ENCODE data around the gene ZNF45. TPM values are rescaled to one million over a fixed set of nuclear protein-coding genes. Genes with fewer than 3 reads are reported as not detected.

ZNF45 gene
- total RNA-seq = 18.2 TPM
- 8.6 TPM for polyA plus RNA-seq
- long read RNA-seq, donor 1 = 0 reads
- long read RNA-seq, donor 2, partial matches to known transcripts = 10 of 14 reads
- long read RNA-seq, donor 2, other reads (novel, unspliced or antisense) = 0 of 14 reads
- long read RNA-seq, donor 3, partial matches to known transcripts = 0 of 1 reads
- long read RNA-seq, donor 3, other reads (novel, unspliced or antisense) = 0 of 1 reads
- long read RNA-seq, donor 4, partial matches to known transcripts = 5 of 10 reads
- long read RNA-seq, donor 4, other reads (novel, unspliced or antisense) = 5 of 10 reads
- long read RNA-seq, donor 5, partial matches to known transcripts = 17 of 24 reads
- long read RNA-seq, donor 5, other reads (novel, unspliced or antisense) = 6 of 24 reads
- long read RNA-seq, donor 6, partial matches to known transcripts = 8 of 8 reads
- long read RNA-seq, donor 6, other reads (novel, unspliced or antisense) = 0 of 8 reads
- long read RNA-seq, donor 7, partial matches to known transcripts = 8 of 8 reads
- long read RNA-seq, donor 7, other reads (novel, unspliced or antisense) = 0 of 8 reads
- long read RNA-seq, donor 8 = 0 reads
- long read RNA-seq, donor 9, partial matches to known transcripts = 5 of 5 reads
- long read RNA-seq, donor 9, other reads (novel, unspliced or antisense) = 0 of 5 reads
- long read RNA-seq, donor 10 = 0 reads

GRCh38 chr19:43934985-43935708 is at the start of gene ZNF45:
ZNF45 (minus strand) TSS chr19:43935282; CDS start chr19:43922185, 13,097 bp downstream.
- DNase-seq (ENCODE audit: low read depth in 6 of 9, low spot score in 9 of 9) = peak; percentile 82 to 95 (median 90)
- Histone ChIP-seq H3K4me1 (ENCODE audit: control insufficient read depth in 2 of 2, insufficient read depth in 2 of 2, low read length in 2 of 2) (peaks cover 4% of the 10 kb centered on the region in 2 donors), H3K36me3 (ENCODE audit: control insufficient read depth in 2 of 2, insufficient read depth in 2 of 2, low read length in 1 of 2) (peaks cover 16 to 23% of the 10 kb centered on the region in 2 donors), H3K27ac (ENCODE audit: low read depth in 1 of 2, low read length in 1 of 2) (peak within 1 kb of the TSS; percentile 80), H3K4me3 (ENCODE audit: low read length in 2 of 2) (peak within 1 kb of the TSS; percentile 61 to 94), H3K27me3 (ENCODE audit: control insufficient read depth in 2 of 2, insufficient read depth in 1 of 2, low read length in 1 of 2) (no peaks in the 10 kb centered on the region), H3K9me3 (ENCODE audit: control insufficient read depth in 2 of 2, insufficient read depth in 1 of 2, low read length in 1 of 2) (no peaks in the 10 kb centered on the region)
- WGBS = under 1% methylated on average over 42 of the region's 42 CpGs

GRCh38 chr19:43984687-43985000 is 49.6 kb upstream of the ZNF45 start:
- H3K4me3 ChIP-seq (ENCODE audit: low read length in 2 of 2) = peak overlapping the region; percentile 78 to 98
- WGBS = 4% methylated on average over 14 of the region's 14 CpGs
- no peaks in the 10 kb centered on the region for H3K9me3 ChIP-seq (ENCODE audit: control insufficient read depth in 2 of 2, insufficient read depth in 1 of 2, low read length in 1 of 2)
- peaks cover 4 to 7% of the 10 kb centered on the region in 2 donors for H3K36me3 ChIP-seq (ENCODE audit: control insufficient read depth in 2 of 2, insufficient read depth in 2 of 2, low read length in 1 of 2)
- H3K4me1 ChIP-seq (ENCODE audit: control insufficient read depth in 2 of 2, insufficient read depth in 2 of 2, low read length in 2 of 2) = peaks cover 0 to 4% of the 10 kb centered on the region in 2 donors
- no peak overlapping the region for H3K27ac ChIP-seq (ENCODE audit: low read depth in 1 of 2, low read length in 1 of 2)
- no peaks in the 10 kb centered on the region for H3K27me3 ChIP-seq (ENCODE audit: control insufficient read depth in 2 of 2, insufficient read depth in 1 of 2, low read length in 1 of 2)
- peak in 1 of 9 donors; percentile 7 for DNase-seq (ENCODE audit: low read depth in 6 of 9, low spot score in 9 of 9)

GRCh38 chr19:43983912-43984686 is 49.0 kb upstream of the ZNF45 start, which contains the start of gene ZNF155:
ZNF155 (plus strand) TSS chr19:43984188; CDS start chr19:43988544, 4,356 bp downstream.
- DNase-seq (ENCODE audit: low read depth in 6 of 9, low spot score in 9 of 9) = peak; percentile 56 to 88 (median 74)
- Histone ChIP-seq H3K4me3 (ENCODE audit: low read length in 2 of 2) (peak within 1 kb of the TSS; percentile 78 to 98), H3K27ac (ENCODE audit: low read depth in 1 of 2, low read length in 1 of 2) (peak within 1 kb of the TSS; percentile 33 to 74), H3K9me3 (ENCODE audit: control insufficient read depth in 2 of 2, insufficient read depth in 1 of 2, low read length in 1 of 2) (no peaks in the 10 kb centered on the region), H3K27me3 (ENCODE audit: control insufficient read depth in 2 of 2, insufficient read depth in 1 of 2, low read length in 1 of 2) (no peaks in the 10 kb centered on the region), H3K36me3 (ENCODE audit: control insufficient read depth in 2 of 2, insufficient read depth in 2 of 2, low read length in 1 of 2) (peaks cover 0 to 3% of the 10 kb centered on the region in 2 donors), H3K4me1 (ENCODE audit: control insufficient read depth in 2 of 2, insufficient read depth in 2 of 2, low read length in 2 of 2) (peaks cover 0 to 4% of the 10 kb centered on the region in 2 donors)
- WGBS = under 1% methylated on average over 40 of the region's 40 CpGs

- Histone ChIP-seq H3K36me3 (ENCODE audit: control insufficient read depth in 2 of 2, insufficient read depth in 2 of 2, low read length in 1 of 2) (peaks cover 0 to 2% of the 10 kb centered on the region in 2 donors), H3K27me3 (ENCODE audit: control insufficient read depth in 2 of 2, insufficient read depth in 1 of 2, low read length in 1 of 2) (no peaks in the 10 kb centered on the region), H3K4me1 (ENCODE audit: control insufficient read depth in 2 of 2, insufficient read depth in 2 of 2, low read length in 2 of 2) (peaks cover 0 to 4% of the 10 kb centered on the region in 2 donors), H3K4me3 (ENCODE audit: low read length in 2 of 2) (peak overlapping the region; percentile 78 to 98), H3K27ac (ENCODE audit: low read depth in 1 of 2, low read length in 1 of 2) (no peak overlapping the region), H3K9me3 (ENCODE audit: control insufficient read depth in 2 of 2, insufficient read depth in 1 of 2, low read length in 1 of 2) (no peaks in the 10 kb centered on the region)
- DNase-seq (ENCODE audit: low read depth in 6 of 9, low spot score in 9 of 9) = no peak
- 75% methylated on average over 2 of the region's 2 CpGs for WGBS
Measured at GRCh38 chr19:43983544-43983911, 48.4 kb upstream of the ZNF45 start.

- H3K27ac ChIP-seq (ENCODE audit: low read depth in 1 of 2, low read length in 1 of 2) = no peak overlapping the region
- H3K4me1 ChIP-seq (ENCODE audit: control insufficient read depth in 2 of 2, insufficient read depth in 2 of 2, low read length in 2 of 2) = no peaks in the 10 kb centered on the region
- 94% methylated on average over 1 of the region's 1 CpG for WGBS
- peaks cover 0 to 4% of the 10 kb centered on the region in 2 donors for H3K9me3 ChIP-seq (ENCODE audit: control insufficient read depth in 2 of 2, insufficient read depth in 1 of 2, low read length in 1 of 2)
- H3K27me3 ChIP-seq (ENCODE audit: control insufficient read depth in 2 of 2, insufficient read depth in 1 of 2, low read length in 1 of 2) = no peaks in the 10 kb centered on the region
- no peak for DNase-seq (ENCODE audit: low read depth in 6 of 9, low spot score in 9 of 9)
- H3K36me3 ChIP-seq (ENCODE audit: control insufficient read depth in 2 of 2, insufficient read depth in 2 of 2, low read length in 1 of 2) = no peaks in the 10 kb centered on the region
- no peak overlapping the region for H3K4me3 ChIP-seq (ENCODE audit: low read length in 2 of 2)
Measured at GRCh38 chr19:43976732-43977131, 41.6 kb upstream of the ZNF45 start.

- peaks cover 12 to 27% of the 10 kb centered on the region in 2 donors for H3K9me3 ChIP-seq (ENCODE audit: control insufficient read depth in 2 of 2, insufficient read depth in 1 of 2, low read length in 1 of 2)
- no peak for DNase-seq (ENCODE audit: low read depth in 6 of 9, low spot score in 9 of 9)
- H3K36me3 ChIP-seq (ENCODE audit: control insufficient read depth in 2 of 2, insufficient read depth in 2 of 2, low read length in 1 of 2) = peaks cover 6 to 17% of the 10 kb centered on the region in 2 donors
- H3K27ac ChIP-seq (ENCODE audit: low read depth in 1 of 2, low read length in 1 of 2) = no peak overlapping the region
- WGBS = 94% methylated on average over 3 of the region's 3 CpGs
- H3K4me3 ChIP-seq (ENCODE audit: low read length in 2 of 2) = no peak overlapping the region
- H3K27me3 ChIP-seq (ENCODE audit: control insufficient read depth in 2 of 2, insufficient read depth in 1 of 2, low read length in 1 of 2) = no peaks in the 10 kb centered on the region
- no peaks in the 10 kb centered on the region for H3K4me1 ChIP-seq (ENCODE audit: control insufficient read depth in 2 of 2, insufficient read depth in 2 of 2, low read length in 2 of 2)
Measured at GRCh38 chr19:43966079-43966694, 31.1 kb upstream of the ZNF45 start.

GRCh38 chr19:43960411-43960810 is 25.3 kb upstream of the ZNF45 start:
- H3K9me3 ChIP-seq (ENCODE audit: control insufficient read depth in 2 of 2, insufficient read depth in 1 of 2, low read length in 1 of 2) = peaks cover 0 to 13% of the 10 kb centered on the region in 2 donors
- peaks cover 2 to 6% of the 10 kb centered on the region in 2 donors for H3K36me3 ChIP-seq (ENCODE audit: control insufficient read depth in 2 of 2, insufficient read depth in 2 of 2, low read length in 1 of 2)
- no peak for DNase-seq (ENCODE audit: low read depth in 6 of 9, low spot score in 9 of 9)
- no peak overlapping the region for H3K27ac ChIP-seq (ENCODE audit: low read depth in 1 of 2, low read length in 1 of 2)
- H3K27me3 ChIP-seq (ENCODE audit: control insufficient read depth in 2 of 2, insufficient read depth in 1 of 2, low read length in 1 of 2) = no peaks in the 10 kb centered on the region
- 72% methylated on average over 4 of the region's 4 CpGs for WGBS
- no peaks in the 10 kb centered on the region for H3K4me1 ChIP-seq (ENCODE audit: control insufficient read depth in 2 of 2, insufficient read depth in 2 of 2, low read length in 2 of 2)
- no peak overlapping the region for H3K4me3 ChIP-seq (ENCODE audit: low read length in 2 of 2)

- Histone ChIP-seq H3K27ac (ENCODE audit: low read depth in 1 of 2, low read length in 1 of 2) (no peak overlapping the region), H3K27me3 (ENCODE audit: control insufficient read depth in 2 of 2, insufficient read depth in 1 of 2, low read length in 1 of 2) (no peaks in the 10 kb centered on the region), H3K4me3 (ENCODE audit: low read length in 2 of 2) (no peak overlapping the region), H3K4me1 (ENCODE audit: control insufficient read depth in 2 of 2, insufficient read depth in 2 of 2, low read length in 2 of 2) (no peaks in the 10 kb centered on the region), H3K36me3 (ENCODE audit: control insufficient read depth in 2 of 2, insufficient read depth in 2 of 2, low read length in 1 of 2) (no peaks in the 10 kb centered on the region), H3K9me3 (ENCODE audit: control insufficient read depth in 2 of 2, insufficient read depth in 1 of 2, low read length in 1 of 2) (peaks cover 0 to 16% of the 10 kb centered on the region in 2 donors)
- 98% methylated on average over 3 of the region's 3 CpGs for WGBS
- no peak for DNase-seq (ENCODE audit: low read depth in 6 of 9, low spot score in 9 of 9)
Measured at GRCh38 chr19:43957891-43958290, 22.8 kb upstream of the ZNF45 start.
